Small intestine (tissue), 7 donors: ENCODE measurements around the gene PRKAR2A. TPM values are rescaled to one million over a fixed set of nuclear protein-coding genes. Genes with fewer than 3 reads are reported as not detected.
"Not testable (repeated sequence)": the region's sequence is repeated elsewhere in the genome, so short reads cannot be mapped to it uniquely, and the experiment has no call there.

Experiments used
- DNase-seq, 2 donors: peaks; one replicate each; pipeline versions ENCODE4 v3.0.0 to v3.0.0-alpha.2; 2013
- FAIRE-seq: peaks from 2 replicates; lab custom pipeline; 2012; peaks lifted over from hg19 to GRCh38; lab: Jason Lieb, UNC
- H3K27ac ChIP-seq, 3 donors: one replicate each; pipeline ENCODE4 v1.5.1; 2013; ENCODE audit warnings: low read length in 2 of 3, mild to moderate bottlenecking in 2 of 3, control low read depth in 1 of 3, inconsistent platforms in 1 of 3, low read depth in 1 of 3, moderate library complexity in 1 of 3
- H3K27me3 ChIP-seq, 3 donors: one replicate each; pipeline ENCODE4 v1.6.1; 2013; ENCODE audit warnings: low read length in 3 of 3, inconsistent platforms in 1 of 3; ENCODE audit not compliant: control insufficient read depth in 3 of 3, insufficient read depth in 3 of 3
- H3K36me3 ChIP-seq, 3 donors: one replicate each; pipeline ENCODE4 v1.6.1; 2013; ENCODE audit warnings: low read length in 3 of 3, inconsistent platforms in 1 of 3, low read depth in 1 of 3, mild to moderate bottlenecking in 1 of 3, moderate library complexity in 1 of 3; ENCODE audit not compliant: control insufficient read depth in 3 of 3, insufficient read depth in 2 of 3
- H3K4me1 ChIP-seq, 3 donors: one replicate each; pipeline ENCODE4 v1.6.1; 2013; ENCODE audit warnings: low read length in 2 of 3, inconsistent platforms in 1 of 3, low read depth in 1 of 3, mild to moderate bottlenecking in 1 of 3, moderate library complexity in 1 of 3; ENCODE audit not compliant: control insufficient read depth in 3 of 3, insufficient read depth in 2 of 3
- H3K4me3 ChIP-seq, 3 donors: one replicate each; pipeline ENCODE4 v1.5.1; 2013; ENCODE audit warnings: low read length in 3 of 3, control low read depth in 1 of 3, inconsistent platforms in 1 of 3, low read depth in 1 of 3, mild to moderate bottlenecking in 1 of 3, moderate library complexity in 1 of 3
- H3K9me3 ChIP-seq, 2 donors: one replicate each; pipeline ENCODE4 v1.6.1; 2013; ENCODE audit warnings: low read depth in 1 of 2, low read length in 1 of 2; ENCODE audit not compliant: control insufficient read depth in 2 of 2, insufficient read depth in 1 of 2
- WGBS, 3 donors: extraction: QIAGEN DNeasy Blood & Tissue Kit; methylation state at CpG; one replicate each; pipeline ENCODE4 v1.1.7; 2013; 5-methylcytosine and 5-hydroxymethylcytosine counted together
- polyA plus RNA-seq, 4 donors: library from polyadenylated mRNA; stranded (reverse) in 3 of 4; unstranded in 1 of 4; fragments of 200-250 nt in 3 of 4; fragments of 120-200 nt in 1 of 4; gene quantifications; one replicate each; pipeline versions ENCODE4 v1.2.1 to v1.2.3, GENCODE V29; 2013
- donor health status: healthy with polysubstance abuse.
- donor health status: control.
- donor health status: control.
- donor health status: Bipolar disorder and iron deficiency.
- donor health status: healthy.

PRKAR2A gene
- polyA plus RNA-seq, 4 donors, result 8.9 to 24.1 (median 15.5) TPM

DNA sequence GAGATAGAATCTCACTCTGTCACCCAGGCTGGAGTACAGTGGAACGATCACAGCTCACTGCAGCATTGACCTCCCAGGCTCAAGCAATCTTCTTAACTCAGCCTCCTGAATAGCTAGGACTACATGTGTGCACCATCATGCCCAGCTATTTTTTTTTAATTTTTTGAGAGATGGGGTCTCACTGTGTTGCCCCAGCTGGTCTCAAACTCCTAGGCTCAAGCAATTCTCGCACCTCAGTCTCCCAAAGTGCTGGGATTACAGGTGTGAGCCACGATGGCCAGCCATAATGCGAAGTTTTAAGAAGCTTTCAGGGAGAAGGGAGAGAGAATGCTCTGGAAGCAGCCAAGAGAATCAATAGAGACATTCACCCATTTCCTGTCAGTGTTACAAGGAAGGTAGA, 42.7 kb downstream of the PRKAR2A start:
- DNase-seq (no peak), FAIRE-seq (no peak)
- peaks cover 0 to 6% (median 0%) of the 10 kb centered on the region in 3 donors for H3K36me3 ChIP-seq
- H3K4me3 ChIP-seq, result no peak overlapping the region
- 98 to 99% (median 98%) methylated on average over 4 of the region's 4 CpGs for WGBS, 3 donors
- no peaks in the 10 kb centered on the region for H3K27me3 ChIP-seq
- no peaks in the 10 kb centered on the region for H3K9me3 ChIP-seq
- no peak overlapping the region for H3K27ac ChIP-seq
- no peaks in the 10 kb centered on the region for H3K4me1 ChIP-seq

GRCh38 chr3:48800831-48801230, 46.8 kb downstream of the PRKAR2A start:
- 95 to 100% (median 96%) methylated on average over 12 of the region's 12 CpGs for WGBS, 3 donors

GRCh38 chr3:48798998-48799397, 48.7 kb downstream of the PRKAR2A start:
- H3K27ac ChIP-seq, result no peak overlapping the region
- H3K4me1 ChIP-seq, result no peaks in the 10 kb centered on the region
- H3K27me3 ChIP-seq, result no peaks in the 10 kb centered on the region
- H3K4me3 ChIP-seq, result no peak overlapping the region
- FAIRE-seq, result no peak
- peaks cover 0 to 4% (median 0%) of the 10 kb centered on the region in 3 donors for H3K36me3 ChIP-seq
- no peaks in the 10 kb centered on the region for H3K9me3 ChIP-seq
- WGBS, 3 donors, result 19 to 63% (median 44%) methylated on average over 1 of the region's 1 CpG
- DNase-seq, result peak in 1 of 2 donors; percentile 52

More at GRCh38 chr3:48800831-48801230, 46.8 kb downstream of the PRKAR2A start:
- not testable (repeated sequence) for H3K4me3 ChIP-seq, H3K27ac ChIP-seq, DNase-seq, H3K9me3 ChIP-seq, H3K36me3 ChIP-seq, H3K4me1 ChIP-seq, H3K27me3 ChIP-seq, FAIRE-seq

DNA sequence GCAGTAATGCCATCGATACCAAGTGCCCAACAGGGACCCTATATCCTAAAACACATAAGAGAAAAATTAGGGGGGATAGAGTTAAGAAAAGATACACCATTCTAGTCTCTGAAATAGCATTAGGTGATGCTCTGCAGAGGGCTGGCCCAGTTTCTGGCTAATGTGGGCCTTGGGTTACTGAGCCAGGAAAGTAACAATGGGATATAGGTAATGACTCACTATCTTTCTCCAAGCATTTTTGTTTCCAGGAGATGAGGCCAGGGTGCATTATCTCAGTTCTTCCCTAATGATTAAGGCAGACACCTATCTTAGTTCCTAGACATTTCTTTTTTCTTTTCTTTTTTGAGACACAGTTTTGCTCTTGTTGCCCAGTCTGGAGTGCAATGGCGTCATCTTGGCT, 50.0 kb downstream of the PRKAR2A start:
- DNase-seq (no peak), FAIRE-seq (no peak)
- H3K9me3 ChIP-seq, result no peaks in the 10 kb centered on the region
- H3K36me3 ChIP-seq, result peaks cover 0 to 8% (median 0%) of the 10 kb centered on the region in 3 donors
- no peak overlapping the region for H3K27ac ChIP-seq
- 98 to 100% (median 100%) methylated on average over 2 of the region's 2 CpGs for WGBS, 3 donors
- H3K4me1 ChIP-seq, result no peaks in the 10 kb centered on the region
- H3K27me3 ChIP-seq, result no peaks in the 10 kb centered on the region
- H3K4me3 ChIP-seq, result no peak overlapping the region

DNA sequence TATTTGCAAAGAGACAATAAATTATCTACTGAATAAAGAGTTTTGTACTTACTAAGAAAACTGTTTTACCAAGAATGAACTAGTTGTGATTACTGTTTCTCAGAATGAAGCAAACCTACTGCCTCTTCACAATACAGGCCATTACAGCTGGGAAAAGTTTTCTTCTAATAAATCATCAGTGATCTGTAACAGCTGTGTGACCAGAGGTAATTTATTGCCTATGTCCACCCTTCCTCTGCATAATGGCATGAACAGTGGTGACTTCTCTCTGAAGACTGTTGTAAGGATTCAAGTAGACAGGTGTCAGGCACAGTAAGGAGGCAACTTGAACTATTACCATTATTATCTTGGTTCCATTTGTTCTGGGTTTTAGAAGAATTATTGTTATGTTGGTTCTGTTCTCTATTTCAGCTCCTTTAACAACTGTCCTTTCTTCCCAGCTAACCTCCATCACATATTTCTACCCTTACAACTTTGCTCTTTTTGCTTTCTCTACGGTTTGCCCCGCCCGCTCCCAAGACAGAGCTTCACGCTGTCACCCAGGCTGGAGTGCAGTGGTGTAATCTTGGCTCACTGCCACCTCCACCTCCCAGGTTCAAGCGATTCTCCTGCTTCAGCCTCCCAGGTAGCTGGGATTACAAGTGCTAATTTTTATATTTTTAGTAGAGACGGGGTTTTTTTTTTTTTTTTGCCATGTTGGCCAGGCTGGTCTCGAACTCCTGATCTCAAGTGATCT, 51.5 kb downstream of the PRKAR2A start:
- peaks cover 0 to 11% (median 0%) of the 10 kb centered on the region in 3 donors for H3K36me3 ChIP-seq
- peak; percentile 12 to 35 for DNase-seq

GRCh38 chr3:48793484-48793883, 54.2 kb downstream of the PRKAR2A start:
- H3K27ac ChIP-seq, DNase-seq, H3K9me3 ChIP-seq, FAIRE-seq, H3K4me1 ChIP-seq, H3K4me3 ChIP-seq, H3K27me3 ChIP-seq: not testable (repeated sequence)
- peaks cover 0 to 11% (median 2%) of the 10 kb centered on the region in 3 donors for H3K36me3 ChIP-seq
- WGBS, 3 donors, result 95 to 98% (median 96%) methylated on average over 2 of the region's 2 CpGs

More for the DNA sequence above, 51.5 kb downstream of the PRKAR2A start:
- FAIRE-seq, result no peak
- H3K4me3 ChIP-seq, result no peak overlapping the region
- H3K9me3 ChIP-seq, result no peaks in the 10 kb centered on the region
- no peaks in the 10 kb centered on the region for H3K27me3 ChIP-seq
- no peaks in the 10 kb centered on the region for H3K4me1 ChIP-seq
- H3K27ac ChIP-seq, result no peak overlapping the region
- 53 to 72% (median 68%) methylated on average over 7 of the region's 7 CpGs for WGBS, 3 donors

GRCh38 chr3:48789665-48790064, 58.0 kb downstream of the PRKAR2A start:
- Histone ChIP-seq H3K9me3 (no peaks in the 10 kb centered on the region), H3K27me3 (no peaks in the 10 kb centered on the region), H3K27ac (no peak overlapping the region), H3K36me3 (peaks cover 0 to 17% (median 2%) of the 10 kb centered on the region in 3 donors), H3K4me3 (no peak overlapping the region), H3K4me1 (no peaks in the 10 kb centered on the region)
- no peak for DNase-seq
- 95 to 98% (median 97%) methylated on average over 3 of the region's 3 CpGs for WGBS, 3 donors
- FAIRE-seq, result no peak

DNA sequence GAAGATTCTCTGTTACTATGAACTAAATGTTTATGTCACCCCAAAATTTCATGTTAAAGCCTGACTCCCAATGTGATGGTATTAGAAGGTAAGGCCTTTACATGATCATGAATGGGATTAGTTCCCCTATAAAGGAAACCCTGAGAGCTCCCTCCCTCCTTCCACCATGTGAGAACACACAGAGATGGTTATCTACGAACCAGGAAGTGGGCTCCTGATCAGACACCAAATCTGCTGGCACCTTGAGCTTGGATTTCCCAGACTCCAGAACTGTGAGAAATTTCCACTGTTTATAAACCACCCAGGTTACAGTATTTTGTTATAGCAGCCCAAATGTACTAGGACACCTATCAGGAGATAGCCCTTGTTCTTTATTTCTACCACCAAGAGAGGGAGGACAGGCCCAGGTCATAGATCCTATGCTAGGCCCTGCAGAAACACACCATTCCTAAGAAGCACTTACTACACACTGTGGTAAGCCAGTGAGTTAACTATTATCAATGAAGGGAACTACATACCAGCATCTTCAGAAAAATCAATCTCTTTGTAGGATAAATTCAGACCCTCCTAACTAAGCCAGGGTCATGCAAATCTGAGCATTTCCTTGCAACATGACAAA, 59.0 kb downstream of the PRKAR2A start:
- WGBS, 3 donors, result 65 to 78% (median 70%) methylated on average over 1 of the region's 1 CpG
- H3K9me3 ChIP-seq, result no peaks in the 10 kb centered on the region
- no peak for DNase-seq
- no peaks in the 10 kb centered on the region for H3K4me1 ChIP-seq
- FAIRE-seq, result no peak
- no peak overlapping the region for H3K4me3 ChIP-seq
- peaks cover 2 to 17% (median 2%) of the 10 kb centered on the region in 3 donors for H3K36me3 ChIP-seq
- H3K27ac ChIP-seq, result no peak overlapping the region
- no peaks in the 10 kb centered on the region for H3K27me3 ChIP-seq
